H1 (cell line): ENCODE data around the gene PWWP3B. TPM values are rescaled to one million over a fixed set of nuclear protein-coding genes. Genes with fewer than 3 reads are reported as not detected.

ENCODE experiments used
- CTCF ChIA-PET: fragments of 300-600 bp; sonication (Branson Sonifier 250); formaldehyde crosslinking; loops from one replicate; lab custom pipeline; 2021; ENCODE audit not compliant: partially characterized antibody; lab: Charles Lee
- POLR2A ChIA-PET: fragments of 300-600 bp; sonication (Branson Sonifier 250); formaldehyde crosslinking; loops from one replicate; lab custom pipeline; 2021; ENCODE audit warnings: inconsistent platforms; ENCODE audit not compliant: partially characterized antibody; lab: Charles Lee
- DNase-seq, 2 experiments: peaks; one replicate each; pipeline versions ENCODE4 v3.0.0 to v3.0.0-alpha.2; 2010 to 2022; ENCODE audit warnings: low spot score in 2 of 2, low read depth in 1 of 2, mixed read lengths in 1 of 2
- FAIRE-seq: peaks from 2 replicates; lab custom pipeline; 2011; peaks lifted over from hg19 to GRCh38; lab: Jason Lieb, UNC
- H2AFZ ChIP-seq: 2 replicates; pipeline ENCODE4 v1.8.1; 2012; ENCODE audit warnings: low read length, inconsistent platforms
- H2AK5ac ChIP-seq: 2 replicates; pipeline ENCODE4 v1.6.1; 2013; ENCODE audit warnings: low read depth, low read length
- H2BK120ac ChIP-seq: replicated peaks from 2 replicates; pipeline ENCODE3; 2013; ENCODE audit warnings: low read depth, low read length, inconsistent platforms
- H2BK12ac ChIP-seq: 2 replicates; pipeline ENCODE4 v1.6.1; 2013; ENCODE audit warnings: low read depth, low read length
- H2BK15ac ChIP-seq: 2 replicates; pipeline ENCODE4 v1.6.1; 2013; ENCODE audit warnings: low read length
- H2BK20ac ChIP-seq: 2 replicates; pipeline ENCODE4 v1.6.1; 2013; ENCODE audit warnings: low read length
- H2BK5ac ChIP-seq: 2 replicates; pipeline ENCODE4 v1.6.1; 2013; ENCODE audit warnings: low read depth, low read length
- H3K14ac ChIP-seq: 2 replicates; pipeline ENCODE4 v1.6.1; 2013; ENCODE audit warnings: inconsistent platforms; ENCODE audit not compliant: insufficient read length
- H3K18ac ChIP-seq: 2 replicates; pipeline ENCODE4 v1.6.1; 2013; ENCODE audit warnings: low read length; ENCODE audit errors: extremely low read depth
- H3K23ac ChIP-seq: 2 replicates; pipeline ENCODE4 v1.6.1; 2013; ENCODE audit warnings: inconsistent platforms; ENCODE audit not compliant: insufficient read length
- H3K23me2 ChIP-seq: 2 replicates; pipeline ENCODE4 v1.6.1; 2013; ENCODE audit warnings: low read depth, low read length
- H3K27ac ChIP-seq: 2 replicates; pipeline ENCODE4 v1.6.1; 2011; ENCODE audit warnings: low read depth, low read length, inconsistent platforms
- H3K27me3 ChIP-seq, 4 experiments: replicated peaks in 1 of 4; 1 replicate in 1 of 4; 2 replicates in 3 of 4; pipeline versions ENCODE4 v1.6.1 to v1.8.1; 2011 to 2013; ENCODE audit warnings: low read length in 3 of 4, mild to moderate bottlenecking in 3 of 4, inconsistent platforms in 2 of 4, mixed read lengths in 2 of 4, moderate library complexity in 1 of 4; ENCODE audit not compliant: control insufficient read depth in 3 of 4, insufficient read depth in 3 of 4; ENCODE audit errors: extremely low read depth in 1 of 4
- H3K36me3 ChIP-seq, 4 experiments: 2 replicates each; pipeline versions ENCODE4 v1.6.1 to v1.8.1; 2011 to 2013; ENCODE audit warnings: mild to moderate bottlenecking in 4 of 4, low read length in 3 of 4, moderate library complexity in 2 of 4, control low read depth in 1 of 4, inconsistent platforms in 1 of 4; ENCODE audit not compliant: insufficient read depth in 4 of 4, control insufficient read depth in 2 of 4
- H3K4ac ChIP-seq: replicated peaks from 2 replicates; pipeline ENCODE3; 2013; ENCODE audit warnings: low read length, low read depth, mixed read lengths, inconsistent platforms; ENCODE audit not compliant: insufficient read length
- H3K4me1 ChIP-seq, 4 experiments: replicated peaks in 1 of 4; 1 replicate in 1 of 4; 2 replicates in 3 of 4; pipeline versions ENCODE4 v1.6.1 to v1.8.1; 2011 to 2013; ENCODE audit warnings: low read length in 3 of 4, inconsistent platforms in 2 of 4, mixed read lengths in 1 of 4; ENCODE audit not compliant: insufficient read depth in 4 of 4, control insufficient read depth in 3 of 4
- H3K4me2 ChIP-seq, 2 experiments: 2 replicates each; pipeline versions ENCODE4 v1.6.1 to v1.8.1; 2011 to 2013; ENCODE audit warnings: low read depth in 2 of 2, low read length in 2 of 2, control low read depth in 1 of 2, inconsistent platforms in 1 of 2, mild to moderate bottlenecking in 1 of 2; ENCODE audit not compliant: insufficient read depth in 1 of 2
- H3K4me3 ChIP-seq, 4 experiments: fragments of 200-600, 300-600 bp in 1 of 4; sonication (generic), shearing (Covaris generic), sonication (Bioruptor Twin) in 1 of 4; 2 replicates each; pipeline versions ENCODE4 v1.5.1 to v1.8.1; 2011 to 2016; ENCODE audit warnings: low read length in 4 of 4, low read depth in 3 of 4, control low read depth in 2 of 4, inconsistent platforms in 2 of 4, mild to moderate bottlenecking in 2 of 4, mixed read lengths in 1 of 4, moderate library complexity in 1 of 4; ENCODE audit not compliant: insufficient read depth in 2 of 4; ENCODE audit errors: extremely low read depth in 1 of 4
- H3K56ac ChIP-seq: replicated peaks from 2 replicates; pipeline ENCODE3; 2013; ENCODE audit warnings: low read depth, mild to moderate bottlenecking, mixed read lengths, low read length, inconsistent platforms; ENCODE audit not compliant: insufficient read length
- H3K79me1 ChIP-seq: 2 replicates; pipeline ENCODE4 v1.6.1; 2013; ENCODE audit warnings: low read depth, low read length, control low read depth
- H3K79me2 ChIP-seq, 2 experiments: 2 replicates each; pipeline versions ENCODE4 v1.6.1 to v1.8.1; 2012 to 2013; ENCODE audit warnings: low read length in 2 of 2, mild to moderate bottlenecking in 2 of 2, inconsistent platforms in 1 of 2; ENCODE audit not compliant: insufficient read depth in 2 of 2, control insufficient read depth in 1 of 2
- H3K9ac ChIP-seq, 4 experiments: replicated peaks in 1 of 4; 1 replicate in 1 of 4; 2 replicates in 3 of 4; pipeline versions ENCODE4 v1.6.1 to v1.8.1; 2011 to 2013; ENCODE audit warnings: low read depth in 3 of 4, low read length in 3 of 4, control low read depth in 2 of 4, mild to moderate bottlenecking in 2 of 4, moderate library complexity in 2 of 4, inconsistent platforms in 1 of 4; ENCODE audit errors: extremely low read depth in 1 of 4
- H3K9me3 ChIP-seq, 2 experiments: 2 replicates each; pipeline versions ENCODE4 v1.6.1 to v1.8.1; 2012 to 2013; ENCODE audit warnings: mild to moderate bottlenecking in 2 of 2, moderate library complexity in 2 of 2, control low read depth in 1 of 2, inconsistent platforms in 1 of 2, low read depth in 1 of 2, low read length in 1 of 2, mixed read lengths in 1 of 2; ENCODE audit not compliant: insufficient read depth in 2 of 2
- H4K20me1 ChIP-seq, 2 experiments: replicated peaks in 1 of 2; 2 replicates each; pipeline versions ENCODE3 to v1.8.1; 2011 to 2013; ENCODE audit warnings: inconsistent platforms in 2 of 2, low read length in 2 of 2, mild to moderate bottlenecking in 1 of 2; ENCODE audit not compliant: insufficient read depth in 2 of 2, control insufficient read depth in 1 of 2
- H4K5ac ChIP-seq: 2 replicates; pipeline ENCODE4 v1.6.1; 2013; ENCODE audit warnings: low read length, low read depth, mixed read lengths, inconsistent platforms; ENCODE audit not compliant: insufficient read length
- H4K8ac ChIP-seq: 2 replicates; pipeline ENCODE4 v1.8.0; 2013; ENCODE audit warnings: mild to moderate bottlenecking, moderate library complexity, low read length, inconsistent platforms; ENCODE audit not compliant: insufficient read depth; ENCODE audit errors: extremely low read depth
- H4K91ac ChIP-seq: replicated peaks from 2 replicates; pipeline ENCODE3; 2013; ENCODE audit warnings: low read length, mixed read lengths, inconsistent platforms; ENCODE audit not compliant: insufficient read length
- CEBPB ChIP-seq: IDR thresholded peaks from 2 replicates; pipeline ENCODE4 v1.6.1; 2012; ENCODE audit warnings: low read depth, low read length
- SRF ChIP-seq: IDR thresholded peaks from 2 replicates; pipeline ENCODE4 v1.6.1; 2011; ENCODE audit warnings: mild to moderate bottlenecking, low read depth, low read length, moderate library complexity
- WGBS, 2 experiments: shearing (Covaris generic) in 1 of 2; methylation state at CpG; one replicate each; pipeline versions ENCODE4 v1.1.6 to v1.1.7; 2013 to 2015; ENCODE audit warnings: low lambda C conversion rate in 2 of 2, mixed read lengths in 2 of 2, inconsistent platforms in 1 of 2, low coverage in 1 of 2, missing lambda C conversion rate in 1 of 2; ENCODE audit not compliant: insufficient replicate concordance in 2 of 2, insufficient coverage in 1 of 2, insufficient read length in 1 of 2; ENCODE audit errors: extremely low coverage in 1 of 2, missing lambda C conversion rate in 1 of 2; 5-methylcytosine and 5-hydroxymethylcytosine counted together
- polyA plus RNA-seq, 7 experiments: library from polyadenylated mRNA; depleted of rRNA in 3 of 7; stranded (reverse) in 5 of 7; unstranded in 2 of 7; fragments of >200 nt in 5 of 7; fragments of 200-250 nt in 2 of 7; gene quantifications; 1 replicate in 5 of 7; 2 replicates in 1 of 7; 4 replicates in 1 of 7; pipeline versions ENCODE4 v1.2.1 to v1.2.3, GENCODE V29; 2011 to 2013; ENCODE audit warnings: missing spikeins in 2 of 7, mixed read lengths in 2 of 7
- total RNA-seq: library from RNA; stranded (reverse); fragmentation: NEBNext Ultra II Directional; extraction: Animal tissue kit (Norgen Biotek cat#: 25700); gene quantifications from 2 replicates; pipeline ENCODE4 v1.2.1, GENCODE V29; 2021
- TF ChIP-seq, protein P1 (sequence below): IDR thresholded peaks from 2 replicates; pipeline ENCODE4 v1.6.1; 2011; ENCODE audit warnings: low read depth, mild to moderate bottlenecking, low read length; ENCODE audit not compliant: insufficient read depth

Gene PWWP3B
- total and polyA plus RNA-seq, 2 of the 8 experiments (the other 6 are each of a cell fraction or from before 2014, with no cell fraction given) = 0.15 to 0.61 TPM

DNA sequence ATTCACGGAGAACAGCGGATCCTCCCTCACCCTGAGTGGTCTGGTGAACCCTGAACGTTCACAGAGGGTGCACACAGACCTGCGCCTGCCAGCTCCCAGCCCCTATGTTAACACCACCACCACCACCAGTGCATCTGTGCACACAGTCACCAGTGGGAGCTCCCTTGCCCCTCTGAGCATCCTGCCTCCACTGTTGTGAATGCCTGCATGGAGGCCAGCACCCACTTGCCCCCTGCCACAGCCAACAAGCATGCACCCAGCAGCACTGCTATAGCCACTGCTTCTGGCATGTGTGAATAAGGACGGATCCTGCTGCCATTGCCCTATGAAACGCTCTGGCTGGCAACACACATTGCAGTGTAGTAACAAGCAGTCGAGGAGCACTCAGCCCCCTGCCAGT is 29.1 kb upstream of the PWWP3B start:
- FAIRE-seq = no peak
- no peak overlapping the region for H2AFZ ChIP-seq
- no peaks in the 10 kb centered on the region for H4K20me1 ChIP-seq
- H2BK15ac ChIP-seq = no peak overlapping the region
- 85% methylated on average over 5 of the region's 7 CpGs; no CpG with 5 or more reads in 1 of the 2 experiments for WGBS, 2 experiments
- H3K9me3 ChIP-seq = peaks cover 3 to 17% of the 10 kb centered on the region in 2 experiments; a peak in 3 of 4 replicates
- H3K4me3 ChIP-seq = no peak overlapping the region
- TF ChIP-seq, protein P1, sequence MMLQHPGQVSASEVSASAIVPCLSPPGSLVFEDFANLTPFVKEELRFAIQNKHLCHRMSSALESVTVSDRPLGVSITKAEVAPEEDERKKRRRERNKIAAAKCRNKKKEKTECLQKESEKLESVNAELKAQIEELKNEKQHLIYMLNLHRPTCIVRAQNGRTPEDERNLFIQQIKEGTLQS = no peak
- no peak for TF ChIP-seq SRF
- no peak for TF ChIP-seq CEBPB
- DNase-seq = no peak
- H3K14ac ChIP-seq = no peak overlapping the region
- H2AK5ac ChIP-seq = no peak overlapping the region
- no peak overlapping the region for H2BK5ac ChIP-seq
- H3K4me1 ChIP-seq = no peaks in the 10 kb centered on the region; a peak in 1 of 7 replicates
- no peak overlapping the region for H4K5ac ChIP-seq
- ChIA-PET CTCF (no interaction called here), POLR2A (no interaction called here)
- no peaks in the 10 kb centered on the region for H3K27me3 ChIP-seq
- no peak overlapping the region for H2BK120ac ChIP-seq
- no peak overlapping the region for H3K9ac ChIP-seq
- no peak overlapping the region for H3K56ac ChIP-seq
- H2BK12ac ChIP-seq = no peak overlapping the region
- H4K8ac ChIP-seq = no peak overlapping the region
- H3K36me3 ChIP-seq = no peaks in the 10 kb centered on the region
- no peak overlapping the region for H4K91ac ChIP-seq
- H3K79me1 ChIP-seq = no peaks in the 10 kb centered on the region
- no peak overlapping the region for H2BK20ac ChIP-seq
- H3K4me2 ChIP-seq = no peak overlapping the region
- no peak overlapping the region for H3K23ac ChIP-seq
- H3K4ac ChIP-seq = no peak overlapping the region
- no peak overlapping the region for H3K27ac ChIP-seq
- H3K23me2 ChIP-seq = no peaks in the 10 kb centered on the region
- H3K18ac ChIP-seq = no peak overlapping the region
- H3K79me2 ChIP-seq = no peaks in the 10 kb centered on the region
